CD14-positive monocyte (primary cell): ENCODE results near the gene SLC36A4. TPM values are rescaled to one million over a fixed set of nuclear protein-coding genes. Genes with fewer than 3 reads are reported as not detected.

Experiments
- DNase-seq, 3 donors: peaks; one replicate each; pipeline ENCODE4 v3.0.0-alpha.2; 2011 to 2022
- H2AFZ ChIP-seq: 2 replicates; pipeline ENCODE4 v1.6.0; 2012; ENCODE audit warnings: mild to moderate bottlenecking, low read depth, low read length, inconsistent platforms; ENCODE audit not compliant: insufficient read depth, poor library complexity, severe bottlenecking
- H3K27ac ChIP-seq, 2 donors: 1 replicate in 1 of 2; 2 replicates in 1 of 2; pipeline ENCODE4 v1.5.1; 2012 to 2013; ENCODE audit warnings: low read length in 2 of 2, control low read depth in 1 of 2, inconsistent platforms in 1 of 2, low read depth in 1 of 2, mild to moderate bottlenecking in 1 of 2
- H3K27me3 ChIP-seq, 2 donors: one replicate each; pipeline versions ENCODE4 v1.6.0 to v1.6.1; 2011 to 2013; ENCODE audit warnings: low read length in 2 of 2; ENCODE audit not compliant: control insufficient read depth in 2 of 2, insufficient read depth in 2 of 2
- H3K36me3 ChIP-seq, 2 donors: replicated peaks in 1 of 2; 1 replicate in 1 of 2; 2 replicates in 1 of 2; pipeline versions ENCODE4 v1.5.1 to v1.6.1; 2012 to 2013; ENCODE audit warnings: low read length in 2 of 2, control low read depth in 1 of 2, inconsistent platforms in 1 of 2, mild to moderate bottlenecking in 1 of 2; ENCODE audit not compliant: insufficient read depth in 2 of 2, control insufficient read depth in 1 of 2
- H3K4me1 ChIP-seq, 2 donors: 1 replicate in 1 of 2; 2 replicates in 1 of 2; pipeline versions ENCODE4 v1.5.1 to v1.6.1; 2012 to 2013; ENCODE audit warnings: low read length in 2 of 2, control low read depth in 1 of 2, inconsistent platforms in 1 of 2, mild to moderate bottlenecking in 1 of 2, moderate library complexity in 1 of 2; ENCODE audit not compliant: insufficient read depth in 2 of 2, control insufficient read depth in 1 of 2
- H3K4me2 ChIP-seq: replicated peaks from 2 replicates; pipeline ENCODE3; 2012; ENCODE audit warnings: low read length, moderate library complexity, mild to moderate bottlenecking; ENCODE audit not compliant: poor library complexity, severe bottlenecking; ENCODE audit errors: extremely low read depth
- H3K4me3 ChIP-seq, 3 experiments: fragments of 200-600 bp in 1 of 3; sonication (generic) in 1 of 3; replicated peaks in 1 of 3; 1 replicate in 2 of 3; 2 replicates in 1 of 3; pipeline ENCODE4 v1.5.1; 2011 to 2013; ENCODE audit warnings: low read length in 3 of 3, mild to moderate bottlenecking in 3 of 3, control low read depth in 2 of 3, low read depth in 2 of 3, inconsistent platforms in 1 of 3, moderate library complexity in 1 of 3
- H3K79me2 ChIP-seq: 2 replicates; pipeline ENCODE4 v1.6.0; 2012; ENCODE audit warnings: mild to moderate bottlenecking, control low read depth, inconsistent platforms, low read length, moderate library complexity; ENCODE audit not compliant: insufficient read depth
- H3K9ac ChIP-seq: 2 replicates; pipeline ENCODE4 v1.6.0; 2017; ENCODE audit warnings: low read length, mild to moderate bottlenecking; ENCODE audit not compliant: insufficient read depth, poor library complexity, severe bottlenecking
- H3K9me3 ChIP-seq, 2 donors: replicated peaks in 1 of 2; 1 replicate in 1 of 2; 2 replicates in 1 of 2; pipeline versions ENCODE4 v1.5.1 to v1.6.1; 2012 to 2013; ENCODE audit warnings: low read length in 2 of 2, control low read depth in 1 of 2; ENCODE audit not compliant: control insufficient read depth in 1 of 2, insufficient read depth in 1 of 2
- H4K20me1 ChIP-seq: 2 replicates; pipeline ENCODE4 v1.6.0; 2012; ENCODE audit warnings: mild to moderate bottlenecking, low read length, control low read depth, moderate library complexity; ENCODE audit not compliant: insufficient read depth
- H3K27ac Mint-ChIP-seq, 7 donors: one replicate each; pipeline ENCODE4 v1.8.0; 2020; ENCODE audit warnings: mild to moderate bottlenecking in 7 of 7, mixed read lengths in 7 of 7, moderate library complexity in 6 of 7, inconsistent platforms in 2 of 7
- H3K27me3 Mint-ChIP-seq, 3 donors: one replicate each; pipeline ENCODE4 v1.8.0; 2021 to 2022; ENCODE audit warnings: low read depth in 3 of 3, mild to moderate bottlenecking in 3 of 3, mixed read lengths in 3 of 3, moderate library complexity in 3 of 3, inconsistent platforms in 1 of 3
- H3K36me3 Mint-ChIP-seq, 2 donors: one replicate each; pipeline ENCODE4 v1.8.0; 2020; ENCODE audit warnings: mixed read lengths in 2 of 2, inconsistent platforms in 1 of 2, mild to moderate bottlenecking in 1 of 2
- H3K4me1 Mint-ChIP-seq: one replicate; pipeline ENCODE4 v1.8.0; 2020; ENCODE audit warnings: mild to moderate bottlenecking, mixed read lengths
- H3K4me3 Mint-ChIP-seq, 2 donors: one replicate each; pipeline ENCODE4 v1.8.0; 2020; ENCODE audit warnings: mild to moderate bottlenecking in 2 of 2, mixed read lengths in 2 of 2, moderate library complexity in 1 of 2
- H3K9me3 Mint-ChIP-seq, 7 donors: one replicate each; pipeline ENCODE4 v1.8.0; 2020 to 2022; ENCODE audit warnings: mixed read lengths in 7 of 7, mild to moderate bottlenecking in 6 of 7, moderate library complexity in 6 of 7, inconsistent platforms in 2 of 7
- WGBS: methylation state at CpG from one replicate; pipeline ENCODE4 v1.1.5; 2013; ENCODE audit warnings: missing lambda C conversion rate; ENCODE audit not compliant: insufficient coverage; 5-methylcytosine and 5-hydroxymethylcytosine counted together
- intact Hi-C, 2 donors: fragments of 100-400 bp; cut with micrococcal nuclease; formaldehyde crosslinking; loops; one replicate each; pipeline versions ENCODE4 v1.15.0 to v1.15.1; 2023
- polyA plus RNA-seq, 3 donors: library from polyadenylated mRNA; depleted of rRNA in 1 of 3; unstranded in 2 of 3; stranded (reverse) in 1 of 3; fragments of 300-500 nt in 2 of 3; fragments of >200 nt in 1 of 3; fragmentation: Illumina TruSeq in 2 of 3; gene quantifications; 1 replicate in 2 of 3; 2 replicates in 1 of 3; pipeline ENCODE4 v1.2.3, GENCODE V29; 2012 to 2021
- TF ChIP-seq, protein P1 (sequence below): fragments of 200-600 bp; IDR thresholded peaks from one replicate; pipeline ENCODE4 v1.8.0; 2022; ENCODE audit warnings: antibody characterized with exemption, mild to moderate bottlenecking

SLC36A4 gene
- polyA plus RNA-seq, 3 donors, result 21.1 to 65.2 (median 62.0) TPM

DNA sequence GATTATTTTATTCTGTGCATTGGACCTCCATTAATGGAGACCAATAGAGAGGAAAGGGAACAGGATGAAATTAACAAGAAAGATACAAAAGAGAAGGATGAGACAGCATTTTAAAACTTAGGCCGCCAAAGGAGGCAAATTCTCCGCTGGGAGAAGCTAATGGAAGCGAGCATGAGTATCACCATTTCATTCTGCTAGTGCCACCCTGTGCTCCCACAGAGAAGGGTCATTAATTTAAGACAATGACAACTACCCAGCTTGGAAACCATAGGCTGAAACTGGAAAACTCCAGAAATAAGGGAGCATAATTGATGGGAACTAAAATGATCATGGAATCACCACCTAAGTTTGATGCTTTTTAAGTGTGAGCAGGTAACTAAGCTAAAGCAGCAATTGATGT lies 69.2 kb downstream of the SLC36A4 start:
- peaks cover 3% of the 10 kb centered on the region in 2 donors for H3K27me3 ChIP-seq
- peaks cover 0 to 3% (median 0%) of the 10 kb centered on the region in 7 donors for H3K9me3 Mint-ChIP-seq
- H3K4me3 ChIP-seq, result no peak overlapping the region
- H3K79me2 ChIP-seq, result no peaks in the 10 kb centered on the region
- H3K27me3 Mint-ChIP-seq, result peaks cover 3 to 10% (median 10%) of the 10 kb centered on the region in 3 donors
- H3K4me1 ChIP-seq, result no peaks in the 10 kb centered on the region
- no peak for DNase-seq
- H3K9ac ChIP-seq, result no peak overlapping the region
- no peak overlapping the region for H2AFZ ChIP-seq
- no peak overlapping the region for H3K4me3 Mint-ChIP-seq
- no peaks in the 10 kb centered on the region for H3K36me3 Mint-ChIP-seq
- no peaks in the 10 kb centered on the region for H4K20me1 ChIP-seq
- H3K4me1 Mint-ChIP-seq, result no peaks in the 10 kb centered on the region
- H3K9me3 ChIP-seq, result no peaks in the 10 kb centered on the region
- H3K27ac ChIP-seq, result no peak overlapping the region
- H3K27ac Mint-ChIP-seq, result no peak overlapping the region
- WGBS, result 100% methylated on average over 1 of the region's 3 CpGs
- intact Hi-C loops, result no loop called here
- H3K4me2 ChIP-seq, result no peak overlapping the region
- no peaks in the 10 kb centered on the region for H3K36me3 ChIP-seq
- TF ChIP-seq, protein P1, sequence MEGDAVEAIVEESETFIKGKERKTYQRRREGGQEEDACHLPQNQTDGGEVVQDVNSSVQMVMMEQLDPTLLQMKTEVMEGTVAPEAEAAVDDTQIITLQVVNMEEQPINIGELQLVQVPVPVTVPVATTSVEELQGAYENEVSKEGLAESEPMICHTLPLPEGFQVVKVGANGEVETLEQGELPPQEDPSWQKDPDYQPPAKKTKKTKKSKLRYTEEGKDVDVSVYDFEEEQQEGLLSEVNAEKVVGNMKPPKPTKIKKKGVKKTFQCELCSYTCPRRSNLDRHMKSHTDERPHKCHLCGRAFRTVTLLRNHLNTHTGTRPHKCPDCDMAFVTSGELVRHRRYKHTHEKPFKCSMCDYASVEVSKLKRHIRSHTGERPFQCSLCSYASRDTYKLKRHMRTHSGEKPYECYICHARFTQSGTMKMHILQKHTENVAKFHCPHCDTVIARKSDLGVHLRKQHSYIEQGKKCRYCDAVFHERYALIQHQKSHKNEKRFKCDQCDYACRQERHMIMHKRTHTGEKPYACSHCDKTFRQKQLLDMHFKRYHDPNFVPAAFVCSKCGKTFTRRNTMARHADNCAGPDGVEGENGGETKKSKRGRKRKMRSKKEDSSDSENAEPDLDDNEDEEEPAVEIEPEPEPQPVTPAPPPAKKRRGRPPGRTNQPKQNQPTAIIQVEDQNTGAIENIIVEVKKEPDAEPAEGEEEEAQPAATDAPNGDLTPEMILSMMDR, result no peak

DNA sequence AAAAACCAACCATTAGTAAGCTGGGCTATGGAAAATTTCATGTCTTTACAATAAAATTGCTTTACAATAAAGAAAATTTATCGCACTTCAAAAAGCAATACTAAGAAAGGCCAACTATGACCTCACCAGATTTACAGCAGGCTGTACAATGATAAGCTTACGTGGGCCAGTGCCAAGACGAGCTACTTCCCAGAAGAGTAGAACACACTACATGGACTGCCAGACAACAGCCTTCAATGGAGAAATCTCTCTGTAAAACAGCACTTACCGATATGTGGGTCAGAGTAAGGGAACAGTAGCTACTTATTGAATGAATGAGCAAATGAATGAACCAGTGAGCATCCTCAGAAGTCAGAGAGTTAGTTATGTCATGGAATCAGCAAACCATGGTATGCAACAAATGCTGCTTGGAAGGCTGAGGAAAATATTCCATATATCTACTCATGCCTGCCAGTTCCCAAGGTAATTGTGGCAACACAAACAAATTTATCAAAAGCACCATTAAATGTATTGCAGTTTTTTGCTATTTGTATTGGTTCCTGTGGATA lies 74.4 kb downstream of the SLC36A4 start:
- 100% methylated on average over 3 of the region's 4 CpGs for WGBS
- no peaks in the 10 kb centered on the region for H3K79me2 ChIP-seq
- peaks cover 3 to 7% of the 10 kb centered on the region in 2 donors for H3K27me3 ChIP-seq
- no peak overlapping the region for H3K4me2 ChIP-seq
- H2AFZ ChIP-seq, result no peak overlapping the region
- H3K36me3 ChIP-seq, result no peaks in the 10 kb centered on the region
- no peak overlapping the region for H3K27ac ChIP-seq
- H3K4me1 Mint-ChIP-seq, result no peaks in the 10 kb centered on the region
- H3K4me1 ChIP-seq, result no peaks in the 10 kb centered on the region
- H3K9ac ChIP-seq, result no peak overlapping the region
- H3K9me3 Mint-ChIP-seq, result peaks cover 0 to 3% (median 0%) of the 10 kb centered on the region in 7 donors
- H3K27ac Mint-ChIP-seq, result no peak overlapping the region
- H3K27me3 Mint-ChIP-seq, result peaks cover 10 to 13% (median 11%) of the 10 kb centered on the region in 3 donors
- intact Hi-C loops, result no loop called here
- no peaks in the 10 kb centered on the region for H4K20me1 ChIP-seq
- H3K4me3 Mint-ChIP-seq, result no peak overlapping the region
- DNase-seq, result no peak
- H3K4me3 ChIP-seq, result no peak overlapping the region
- H3K9me3 ChIP-seq, result no peaks in the 10 kb centered on the region
- H3K36me3 Mint-ChIP-seq, result no peaks in the 10 kb centered on the region
- TF ChIP-seq, protein P1, result no peak
